GM12878 (cell line): ENCODE measurements around the gene OR2T3. TPM values are rescaled to one million over a fixed set of nuclear protein-coding genes. Genes with fewer than 3 reads are reported as not detected.
"Not testable (repeated sequence)": the region's sequence is repeated elsewhere in the genome, so short reads cannot be mapped to it uniquely, and the experiment has no call there.

ENCODE experiments used
- ATAC-seq: fragments of 200-7000 bp; cut with Tn5 transposase; 3 replicates; pipeline ENCODE4 v1.9.1; 2020; ENCODE audit warnings: mild to moderate bottlenecking, moderate library complexity
- BruUV-seq: library from RNA; stranded (reverse); fragments of 400-500 nt; replicated peaks from 2 replicates; lab custom pipeline; 2021; lab: Mats Ljungman, UMichigan
- CTCF ChIA-PET: fragments of 300-600 bp; sonication (Branson Sonifier 250); formaldehyde crosslinking; extraction: SDS; loops from one replicate; lab custom pipeline; 2021; ENCODE audit warnings: inconsistent platforms; lab: Yijun Ruan, JAX
- POLR2A ChIA-PET: fragments of 350-600 bp; formaldehyde crosslinking; extraction: SDS; loops from one replicate; lab custom pipeline; 2021; ENCODE audit warnings: inconsistent platforms; lab: Charles Lee
- RAD21 ChIA-PET: fragments of 300-600 bp; sonication (Branson Sonifier 250); formaldehyde crosslinking; loops from one replicate; lab custom pipeline; 2023; ENCODE audit warnings: antibody characterized with exemption; ENCODE audit not compliant: unreplicated experiment; lab: Charles Lee
- SMC1A ChIA-PET: fragments of 300-600 bp; sonication (Branson Sonifier 250); formaldehyde crosslinking; loops from one replicate; lab custom pipeline; 2023; ENCODE audit not compliant: unreplicated experiment, uncharacterized antibody; lab: Charles Lee
- DNase-seq: peaks from one replicate; pipeline ENCODE4 v3.0.0-alpha.2; 2011; ENCODE audit warnings: low read depth, low spot score
- FAIRE-seq: peaks from 3 replicates; lab custom pipeline; 2011; peaks lifted over from hg19 to GRCh38; lab: Jason Lieb, UNC
- H2AFZ ChIP-seq: 2 replicates; pipeline ENCODE4 v1.6.0; 2011; ENCODE audit warnings: low read depth, low read length, control low read depth; ENCODE audit not compliant: control insufficient read depth
- H3K27ac ChIP-seq: 2 replicates; pipeline ENCODE4 v1.5.1; 2011; ENCODE audit warnings: control low read depth; ENCODE audit not compliant: control insufficient read depth, insufficient read depth
- H3K27me3 ChIP-seq, 2 experiments: replicated peaks in 1 of 2; 2 replicates each; pipeline versions ENCODE4 v1.6.0 to v1.6.1; 2011; ENCODE audit warnings: low read length in 1 of 2; ENCODE audit not compliant: control insufficient read depth in 2 of 2, insufficient read depth in 2 of 2
- H3K36me3 ChIP-seq, 2 experiments: 2 replicates each; pipeline ENCODE4 v1.5.1; 2011; ENCODE audit warnings: low read length in 1 of 2; ENCODE audit not compliant: control insufficient read depth in 2 of 2, insufficient read depth in 2 of 2
- H3K4me1 ChIP-seq: 2 replicates; pipeline ENCODE4 v1.6.1; 2011; ENCODE audit warnings: mild to moderate bottlenecking, low read length, moderate library complexity, mixed read lengths; ENCODE audit not compliant: control insufficient read depth, insufficient read depth
- H3K4me2 ChIP-seq: 2 replicates; pipeline ENCODE4 v1.6.0; 2011; ENCODE audit warnings: control low read depth; ENCODE audit not compliant: control insufficient read depth, insufficient read depth
- H3K4me3 ChIP-seq: fragments of 200-600 bp; sonication (generic); 2 replicates; pipeline ENCODE4 v1.5.1; 2016
- H3K79me2 ChIP-seq: 2 replicates; pipeline ENCODE4 v1.6.0; 2011; ENCODE audit warnings: low read length; ENCODE audit not compliant: control insufficient read depth, insufficient read depth
- H3K9ac ChIP-seq: 2 replicates; pipeline ENCODE4 v1.8.0; 2011; ENCODE audit warnings: low read length, control low read depth, mixed read lengths; ENCODE audit not compliant: control insufficient read depth, insufficient read depth
- H3K9me3 ChIP-seq: replicated peaks from 3 replicates; pipeline ENCODE4 v1.5.1; 2011; ENCODE audit warnings: mild to moderate bottlenecking, low read length; ENCODE audit not compliant: control insufficient read depth, insufficient read depth
- H4K20me1 ChIP-seq: 2 replicates; pipeline ENCODE4 v1.6.0; 2011; ENCODE audit not compliant: control insufficient read depth, insufficient read depth
- ATF2 ChIP-seq: IDR thresholded peaks from 2 replicates; pipeline ENCODE4 v1.6.1; 2012; ENCODE audit warnings: low read length, inconsistent platforms
- CREM ChIP-seq: IDR thresholded peaks from 2 replicates; pipeline ENCODE4 v1.6.1; 2014; ENCODE audit warnings: antibody characterized with exemption, low read depth
- EED ChIP-seq: sonication (generic); IDR thresholded peaks from 2 replicates; pipeline ENCODE4 v1.6.1; 2016; ENCODE audit warnings: antibody characterized with exemption, low read depth
- ETV6 ChIP-seq, 2 experiments: fragments of 450-650 bp in 1 of 2; IDR thresholded peaks in 1 of 2; conservative IDR thresholded peaks in 1 of 2; 2 replicates each; pipeline ENCODE4 v1.6.1; 2014; ENCODE audit warnings: antibody characterized with exemption in 1 of 2, borderline replicate concordance in 1 of 2, low read depth in 1 of 2, mild to moderate bottlenecking in 1 of 2, moderate library complexity in 1 of 2
- FOXM1 ChIP-seq: IDR thresholded peaks from 2 replicates; pipeline ENCODE4 v1.6.1; 2012; ENCODE audit warnings: low read depth, mild to moderate bottlenecking, inconsistent platforms, low read length, moderate library complexity
- IKZF2 ChIP-seq, 2 experiments: fragments of 450-650 bp; IDR thresholded peaks; 2 replicates each; pipeline ENCODE4 v1.6.1; 2017; ENCODE audit warnings: mild to moderate bottlenecking in 2 of 2, moderate library complexity in 2 of 2
- MLLT1 ChIP-seq: fragments of 450-650 bp; IDR thresholded peaks from 2 replicates; pipeline ENCODE4 v1.6.1; 2016; ENCODE audit warnings: mild to moderate bottlenecking
- MTA2 ChIP-seq: fragments of 450-650 bp; IDR thresholded peaks from 2 replicates; pipeline ENCODE4 v1.6.1; 2016; ENCODE audit warnings: low read depth, mild to moderate bottlenecking, moderate library complexity
- NBN ChIP-seq: fragments of 450-650 bp; IDR thresholded peaks from 2 replicates; pipeline ENCODE4 v1.6.1; 2016
- NFIC ChIP-seq: IDR thresholded peaks from 2 replicates; pipeline ENCODE4 v1.6.1; 2012; ENCODE audit warnings: low read depth, mild to moderate bottlenecking, inconsistent platforms, low read length, moderate library complexity
- RELB ChIP-seq: fragments of 450-650 bp; IDR thresholded peaks from 2 replicates; pipeline ENCODE4 v1.6.1; 2017; ENCODE audit warnings: low read depth, mild to moderate bottlenecking, moderate library complexity
- SPI1 ChIP-seq: IDR thresholded peaks from 2 replicates; pipeline ENCODE4 v1.6.1; 2011; ENCODE audit warnings: low read depth, mild to moderate bottlenecking, low read length, moderate library complexity, borderline replicate concordance; ENCODE audit not compliant: insufficient read depth
- YY1 ChIP-seq: IDR thresholded peaks from 2 replicates; pipeline ENCODE4 v1.6.1; 2011; ENCODE audit warnings: low read depth, mild to moderate bottlenecking, low read length
- WGBS: methylation state at CpG from one replicate; pipeline ENCODE4 v1.1.6; 2016; ENCODE audit warnings: low lambda C conversion rate; ENCODE audit not compliant: insufficient replicate concordance, insufficient coverage; ENCODE audit errors: missing lambda C conversion rate; 5-methylcytosine and 5-hydroxymethylcytosine counted together
- in situ Hi-C: fragments of 300-500 bp; cut with MboI; formaldehyde crosslinking; loops from 9 replicates; pipeline ENCODE4 v1.14.3; 2018; ENCODE audit warnings: mixed read lengths
- intact Hi-C: fragments of 100-400 bp; cut with micrococcal nuclease; formaldehyde crosslinking; loops from one replicate; pipeline ENCODE4 v1.14.2; 2022; ENCODE audit not compliant: unreplicated experiment
- polyA plus RNA-seq, 11 experiments: library from polyadenylated mRNA; depleted of rRNA in 4 of 11; unstranded in 6 of 11; stranded (reverse) in 5 of 11; fragments of >200 nt; fragmentation: Nextera tagmentation in 4 of 11; fragmentation: Illumina TruSeq in 1 of 11; extraction: Ambion mirVana in 4 of 11; extraction: Trizol in 1 of 11; gene quantifications; 1 replicate in 1 of 11; 2 replicates in 10 of 11; pipeline versions ENCODE4 v1.2.1 to v1.2.3, GENCODE V29; 2011 to 2016; ENCODE audit warnings: inconsistent platforms in 2 of 11, missing spikeins in 2 of 11, low read depth in 1 of 11
- total RNA-seq, 4 experiments: library from RNA; depleted of rRNA in 3 of 4; stranded (reverse); fragments of >200 nt in 3 of 4; fragmentation: Illumina TruSeq in 1 of 4; extraction: Trizol in 1 of 4; gene quantifications; 2 replicates each; pipeline versions ENCODE4 v1.2.1 to v1.2.3, GENCODE V29; 2013 to 2021

The OR2T3 gene
- total and polyA plus RNA-seq, 10 of the 15 experiments (the other 5 are each of a cell fraction or from before 2014, with no cell fraction given) = 2.0 to 23.3 (median 7.2) TPM

GRCh38 chr1:248428192-248428533, 45.0 kb upstream of the OR2T3 start:
- H3K27ac ChIP-seq = peak overlapping the region; percentile 50
- BruUV-seq, H3K9ac ChIP-seq, H3K27me3 ChIP-seq, H3K79me2 ChIP-seq, CTCF ChIA-PET, DNase-seq, H3K36me3 ChIP-seq, H4K20me1 ChIP-seq, H3K4me1 ChIP-seq, H3K9me3 ChIP-seq, H3K4me3 ChIP-seq: not testable (repeated sequence)
- peak; percentile 84 for FAIRE-seq
- SMC1A ChIA-PET = interaction anchor here (1.2 to 1.6 kb wide), 2 partner anchors 98 to 235 kb away, joined by 3 to 6 read pairs; no protein-coding TSS in a partner anchor
- in situ Hi-C loops (loop anchor here (25.0 kb wide), 1 partner anchor 1066 kb away; no protein-coding TSS in a partner anchor), intact Hi-C loops (loop anchor here (5.0 kb wide), 1 partner anchor 364 kb away; no protein-coding TSS in a partner anchor)
- H2AFZ ChIP-seq = peak overlapping the region; percentile 37
- POLR2A ChIA-PET = interaction anchor here (1.2 to 1.5 kb wide), 3 partner anchors 22 to 377 kb away, joined by 3 to 4 read pairs (median 3); no protein-coding TSS in a partner anchor
- ATAC-seq = peak; percentile 80
- RAD21 ChIA-PET = interaction anchor here (1.3 to 1.5 kb wide), 2 partner anchors 22 to 235 kb away, joined by 3 to 8 read pairs; no protein-coding TSS in a partner anchor
- TF ChIP-seq YY1 (peak; percentile 29; the same call in 1 of the 2 replicates), MTA2 (peak; percentile 24; the same call in 1 of the 2 replicates), RELB (0 out of 2 replicates have a peak, but pooled peaks have one; percentile 57), NFIC (peak; percentile 44; the same call in 1 of the 2 replicates), EED (peak; percentile 82), SPI1 (peak; percentile 85), NBN (0 out of 2 replicates have a peak, but pooled peaks have one; percentile 37), ATF2 (peak; percentile 58), ETV6 (conservative IDR thresholded peaks at IDR 0.05 in 1 of 2, IDR thresholded peaks at IDR 0.05 in 1 of 2; ENCODE audit: borderline replicate concordance in 1 of 2, low read depth in 1 of 2) (peak in 1 of 2 experiments; percentile 82; a peak in 2 of 4 replicates), FOXM1 (peak; percentile 37; the same call in 1 of the 2 replicates), IKZF2 (IDR thresholded peaks at IDR 0.05) (peak; percentile 40 to 56; a peak in 3 of 4 replicates), MLLT1 (peak; percentile 64; the same call in 1 of the 2 replicates), CREM (peak; percentile 18; the same call in 1 of the 2 replicates)
- WGBS = 5% methylated on average over 3 of the region's 3 CpGs
- H3K4me2 ChIP-seq = 0 out of 2 replicates have a peak overlapping the region, but pooled peaks have one; percentile 44
